Activated T-cell treated with anti-CD3 and anti-CD28 coated beads for 48 hours (primary cell): ENCODE measurements around the gene ZNF654.
"Not testable (repeated sequence)": the region's sequence is repeated elsewhere in the genome, so short reads cannot be mapped to it uniquely, and the experiment has no call there.

Experiments
- DNase-seq: peaks from one replicate; pipeline ENCODE4 v3.0.0-alpha.2; 2020; ENCODE audit warnings: low read depth

Gene ZNF654

DNA sequence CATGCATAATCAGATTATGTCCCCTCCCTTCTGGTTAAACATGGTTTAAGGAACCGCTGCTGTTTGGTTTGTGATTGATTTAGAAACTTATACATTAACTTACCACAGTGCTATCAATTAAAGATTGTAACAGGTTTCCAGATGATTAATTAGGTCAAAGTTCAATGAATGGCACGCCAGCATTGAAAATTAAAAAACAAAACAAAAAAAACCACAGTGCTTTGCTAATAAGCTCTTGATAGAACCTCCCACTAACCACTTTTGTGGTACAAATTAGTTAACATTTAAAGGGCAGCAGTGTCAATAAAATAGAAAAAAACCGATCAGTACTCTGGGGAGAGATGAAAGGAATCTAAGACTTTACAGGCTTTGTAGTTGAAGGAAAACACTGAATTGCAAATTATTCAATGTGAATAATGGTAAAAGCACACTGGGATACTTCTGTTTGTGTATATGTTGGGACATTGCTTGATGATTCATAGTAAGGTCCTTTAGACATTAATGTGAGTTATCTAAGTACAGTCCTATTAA lies 83.1 kb downstream of the ZNF654 start:
- no peak for DNase-seq

GRCh38 chr3:88147261-88147660 lies 88.2 kb downstream of the ZNF654 start:
- DNase-seq, result no peak

- DNase-seq, result no peak
Measured at GRCh38 chr3:88148651-88149050, 89.6 kb downstream of the ZNF654 start.

GRCh38 chr3:88149101-88149508 lies 90.0 kb downstream of the ZNF654 start:
- DNase-seq, result peak; percentile 33

GRCh38 chr3:88149509-88150362 lies 90.7 kb downstream of the ZNF654 start, which contains the start of gene C3orf38:
TSS of gene C3orf38 (plus strand) at chr3:88149959. CDS start at chr3:88150053, 94 bp downstream.
- DNase-seq, result peak; percentile 75

DNA sequence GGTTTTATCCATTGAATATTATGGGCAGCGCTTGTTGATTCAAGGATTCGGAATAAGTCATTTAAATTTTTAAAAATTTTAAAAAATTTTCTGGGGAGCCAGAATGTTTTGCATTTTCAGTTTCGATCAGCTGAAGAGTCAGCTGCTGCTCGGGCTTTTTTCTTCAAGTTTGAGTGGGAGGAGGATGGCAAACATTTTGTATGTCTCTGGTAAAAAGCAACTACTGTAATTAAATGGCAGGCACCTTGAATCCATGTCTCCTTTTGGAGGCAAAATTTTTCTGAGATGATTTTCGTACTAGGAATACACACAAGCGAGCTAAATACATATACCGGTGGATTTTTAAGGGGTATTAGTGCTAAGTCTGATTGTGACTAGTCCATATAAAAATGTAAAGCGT lies 91.3 kb downstream of the ZNF654 start:
- no peak for DNase-seq

DNA sequence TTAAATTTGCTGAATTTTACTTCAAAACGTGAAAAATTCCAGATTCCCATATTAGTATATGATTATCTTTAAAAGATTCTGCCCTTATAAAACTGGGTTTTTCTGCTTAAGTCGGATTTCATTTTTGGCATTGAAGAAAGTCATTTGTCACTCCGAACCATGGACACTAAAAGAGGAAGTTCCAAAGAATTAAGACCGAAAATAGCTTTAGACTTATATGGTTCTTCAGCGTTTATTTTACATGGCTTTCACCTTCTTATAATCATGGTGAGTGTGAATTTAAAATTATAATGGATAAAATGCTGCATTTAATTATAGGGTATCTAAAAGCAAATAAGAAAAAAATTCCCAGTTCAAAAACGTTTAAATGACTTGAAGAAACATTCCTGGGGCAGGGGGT lies 91.8 kb downstream of the ZNF654 start:
- no peak for DNase-seq

DNA sequence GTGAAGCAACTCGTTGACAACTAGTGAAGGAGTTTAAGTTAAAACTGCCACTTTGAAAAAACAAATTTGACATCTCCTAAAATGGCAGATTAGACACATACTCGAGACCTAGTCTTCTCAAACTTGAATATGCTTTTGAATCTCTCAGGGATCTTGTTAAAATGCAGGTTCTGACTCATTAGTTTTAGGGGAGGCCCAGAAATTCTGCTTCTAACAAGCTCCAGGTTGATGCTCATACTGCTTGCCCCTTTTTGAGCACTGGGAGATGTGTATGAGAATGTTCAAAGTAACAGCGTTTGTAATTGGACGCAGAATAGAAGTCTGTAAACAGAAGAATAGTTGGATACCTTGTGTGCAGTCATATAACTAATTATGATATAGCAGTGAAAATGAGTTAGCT lies 92.3 kb downstream of the ZNF654 start:
- no peak for DNase-seq

GRCh38 chr3:88152841-88153240 lies 93.8 kb downstream of the ZNF654 start:
- no peak for DNase-seq

GRCh38 chr3:88166419-88166971 lies 107.4 kb downstream of the ZNF654 start:
- DNase-seq, result no peak

- no peak for DNase-seq
Measured at GRCh38 chr3:88167173-88167572, 108.1 kb downstream of the ZNF654 start.

DNA sequence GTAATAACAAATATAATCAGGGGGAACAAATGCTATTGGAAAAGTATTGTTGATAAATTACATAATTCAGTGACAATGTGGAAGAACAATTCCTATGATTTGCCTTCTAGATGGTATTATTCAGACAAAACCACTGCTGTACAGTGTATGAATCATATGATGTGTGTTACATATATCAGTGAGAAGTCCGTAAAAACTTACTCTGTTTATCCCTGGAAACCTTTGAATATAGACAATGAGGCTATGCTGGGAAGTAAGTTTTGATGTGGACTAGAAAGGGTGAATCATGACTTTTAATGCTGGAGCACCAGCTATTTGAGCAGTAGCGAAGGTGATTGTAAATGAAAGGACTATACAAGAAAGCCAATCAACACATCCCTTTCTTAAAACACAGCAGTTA lies 108.6 kb downstream of the ZNF654 start:
- no peak for DNase-seq

DNA sequence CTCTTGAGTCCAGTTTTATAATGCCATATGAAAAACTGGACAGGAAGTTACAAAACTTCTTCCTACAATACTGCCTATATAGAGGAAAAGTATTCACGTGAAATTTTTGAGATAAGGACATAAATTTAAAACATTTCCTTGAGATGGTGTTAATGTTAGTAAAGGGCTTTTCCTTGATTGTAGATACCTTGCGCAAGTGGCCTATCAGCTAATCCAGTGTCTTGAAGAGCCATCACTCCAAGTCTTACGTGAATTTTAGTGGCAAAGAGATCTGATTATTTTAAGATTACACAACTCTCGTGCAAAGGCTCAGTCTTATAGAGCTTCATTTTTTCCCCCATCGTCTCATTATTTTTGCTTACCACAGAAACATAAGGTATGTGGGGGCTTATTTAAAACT lies 109.1 kb downstream of the ZNF654 start:
- DNase-seq, result no peak

- no peak for DNase-seq
Measured at GRCh38 chr3:88180398-88180999, 121.4 kb downstream of the ZNF654 start.

- not testable (repeated sequence) for DNase-seq
Measured at GRCh38 chr3:88182165-88182918, 123.3 kb downstream of the ZNF654 start.

DNA sequence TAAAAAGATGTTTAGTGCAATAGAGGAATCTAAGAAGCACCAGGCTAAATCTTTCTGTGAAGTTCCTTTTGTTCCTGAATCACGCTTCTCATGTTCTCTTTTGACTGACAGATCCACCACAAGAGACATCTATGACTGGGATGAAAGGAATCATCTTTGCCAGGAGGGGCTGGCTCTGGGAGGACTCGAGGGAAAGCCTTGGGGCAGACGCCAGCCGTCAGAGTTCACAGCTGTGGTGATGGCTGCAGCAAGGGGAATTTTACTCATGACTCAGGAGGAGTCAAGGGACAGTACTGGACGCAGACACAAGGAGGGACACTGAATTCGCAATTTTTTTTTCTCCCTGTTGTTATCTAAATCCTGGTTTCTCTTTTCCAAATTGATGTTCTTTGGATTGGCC lies 129.4 kb downstream of the ZNF654 start:
- DNase-seq, result no peak

DNA sequence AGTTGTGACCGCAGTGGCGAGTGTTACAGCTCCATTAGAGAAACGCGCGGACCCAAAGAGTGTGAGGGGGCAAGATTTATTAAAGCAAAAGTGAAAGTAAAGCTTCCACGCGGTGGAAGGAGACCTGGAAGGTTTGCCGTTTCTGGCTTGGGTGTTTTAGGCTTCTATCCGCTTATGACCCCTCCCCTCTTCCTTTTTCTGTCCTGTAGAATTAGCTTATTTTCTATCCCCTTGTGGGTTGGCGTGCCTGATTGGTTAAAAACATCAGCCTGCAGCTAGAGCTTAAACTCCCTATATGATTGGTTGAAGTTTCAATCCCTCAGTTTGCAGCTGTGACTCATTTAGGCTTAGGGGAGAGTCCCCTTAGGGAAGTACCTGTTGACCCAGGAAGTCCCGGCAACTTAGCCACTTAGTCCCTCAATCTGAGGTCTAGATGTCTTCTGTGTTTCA lies 130.3 kb downstream of the ZNF654 start:
- DNase-seq, result no peak

DNA sequence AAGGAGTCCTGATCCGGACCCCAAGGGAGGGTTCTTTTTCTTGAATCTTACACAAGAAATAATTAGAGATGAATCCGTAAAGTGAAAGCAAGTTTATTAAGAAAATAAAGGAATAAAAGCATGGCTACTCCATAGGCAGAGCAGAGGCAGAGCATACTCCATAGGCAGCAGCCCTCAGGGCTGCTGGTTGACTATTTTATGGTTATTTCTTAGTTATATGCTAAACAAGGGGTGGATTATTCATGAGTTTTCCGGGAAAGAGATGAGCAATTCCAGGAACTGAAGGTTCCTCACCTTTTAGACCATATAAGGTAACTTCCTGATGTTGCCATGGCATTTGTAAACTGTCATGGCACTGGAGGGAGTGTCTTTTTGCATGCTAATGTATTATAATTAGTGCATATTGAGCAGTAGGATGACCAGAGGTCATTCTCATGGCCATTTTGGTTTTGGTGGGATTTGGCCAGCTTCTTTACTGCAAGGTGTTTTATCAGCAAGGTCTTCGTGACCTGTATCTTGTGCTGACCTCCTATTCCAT lies 132.9 kb downstream of the ZNF654 start:
- no peak for DNase-seq

DNA sequence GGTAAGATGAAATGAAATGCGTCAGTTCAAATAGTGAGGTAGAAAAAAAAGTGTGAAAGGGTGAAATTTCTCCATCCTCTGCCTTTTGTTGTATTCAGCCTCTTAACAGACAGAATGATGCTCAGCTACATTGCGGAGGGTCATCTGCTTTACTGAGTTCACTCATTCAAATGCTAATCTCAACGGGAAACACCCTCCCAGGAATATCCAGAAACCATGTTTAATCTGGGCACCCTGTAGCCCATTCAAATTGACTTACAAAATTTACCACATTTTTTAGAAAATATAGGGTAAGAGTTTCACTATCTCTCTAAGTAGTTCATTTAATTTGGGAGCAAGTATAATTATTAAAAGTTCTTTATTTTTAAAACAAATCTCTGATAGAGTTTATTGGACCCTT lies 133.6 kb downstream of the ZNF654 start:
- DNase-seq, result no peak
